Islet of Langerhans (tissue), 1 donor: Measurements from ENCODE around the gene TACC2.

Experiments
- FAIRE-seq: peaks from one replicate; lab custom pipeline; 2011; peaks lifted over from hg19 to GRCh38; lab: Jason Lieb, UNC

Gene TACC2

GRCh38 chr10:122148876-122149560, 160.1 kb downstream of the TACC2 start:
- FAIRE-seq: no peak

GRCh38 chr10:122149561-122150505, 160.9 kb downstream of the TACC2 start:
- no peak for FAIRE-seq

- FAIRE-seq: no peak
Observed at GRCh38 chr10:122151121-122151694, 162.2 kb downstream of the TACC2 start.

GRCh38 chr10:122152544-122152943, 163.6 kb downstream of the TACC2 start:
- no peak for FAIRE-seq

DNA sequence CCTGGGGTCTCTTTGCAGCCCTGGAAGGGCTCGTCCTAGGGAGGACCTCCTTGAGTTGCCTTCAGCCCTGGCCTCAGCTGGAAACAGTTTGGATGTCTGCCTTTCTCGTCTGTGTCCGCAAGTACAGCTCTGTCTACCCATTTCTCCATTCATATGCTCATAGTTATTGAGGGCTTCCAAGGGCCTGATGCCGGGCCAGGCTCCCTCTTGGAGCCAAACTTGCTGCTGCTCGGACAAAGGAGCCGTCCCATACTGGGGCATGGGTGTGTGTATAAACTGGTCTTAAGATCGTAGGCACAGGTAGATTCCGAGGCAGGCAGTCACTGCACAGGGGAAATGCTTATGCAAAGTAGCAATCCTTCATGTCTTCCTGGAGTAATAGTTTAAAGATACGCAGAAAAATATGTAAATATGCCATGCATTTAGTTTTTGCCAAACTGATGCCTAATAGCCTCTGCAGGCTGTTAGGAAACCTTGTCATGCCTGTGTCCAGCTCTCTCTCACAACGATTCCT, 165.1 kb downstream of the TACC2 start:
- FAIRE-seq: no peak

DNA sequence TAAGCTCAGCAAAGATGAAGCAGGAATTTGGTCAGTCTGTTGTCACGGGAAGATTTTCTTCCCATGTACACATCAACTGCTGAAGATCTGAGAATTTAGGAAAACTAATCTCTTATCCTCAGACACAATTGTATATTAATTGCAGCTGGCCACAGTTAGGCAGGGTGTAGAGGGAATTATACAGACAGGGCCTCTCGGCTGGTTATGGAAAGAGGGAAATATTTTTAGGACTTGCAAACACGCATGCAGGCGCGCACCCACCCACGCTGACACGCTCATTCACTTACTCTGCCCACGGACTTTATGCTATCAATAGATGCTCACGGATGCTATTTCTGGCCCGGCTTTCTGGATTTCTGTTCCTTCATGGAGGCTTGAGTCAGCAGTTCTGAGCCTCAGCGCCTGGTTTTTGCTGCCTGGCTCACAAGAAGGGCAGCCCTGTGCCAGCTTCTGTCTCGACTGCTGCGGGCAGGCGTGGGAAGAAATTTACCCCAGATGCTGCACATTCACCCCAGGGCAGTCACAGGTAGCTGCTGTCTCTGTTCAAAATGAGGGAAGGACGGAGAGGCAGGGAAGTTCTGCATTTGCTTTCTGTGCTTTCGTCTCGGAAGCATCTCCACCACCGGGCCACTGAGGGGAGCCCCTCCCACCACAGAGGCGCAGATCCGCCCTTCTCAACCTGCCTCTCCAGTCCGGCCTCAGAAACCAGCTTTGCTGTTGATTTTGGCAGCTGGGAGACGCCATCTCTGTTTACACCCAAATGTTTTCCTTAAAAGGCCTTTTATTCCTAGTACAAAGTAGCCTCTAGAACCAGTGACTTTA, 165.8 kb downstream of the TACC2 start:
- peak; percentile 43 for FAIRE-seq

DNA sequence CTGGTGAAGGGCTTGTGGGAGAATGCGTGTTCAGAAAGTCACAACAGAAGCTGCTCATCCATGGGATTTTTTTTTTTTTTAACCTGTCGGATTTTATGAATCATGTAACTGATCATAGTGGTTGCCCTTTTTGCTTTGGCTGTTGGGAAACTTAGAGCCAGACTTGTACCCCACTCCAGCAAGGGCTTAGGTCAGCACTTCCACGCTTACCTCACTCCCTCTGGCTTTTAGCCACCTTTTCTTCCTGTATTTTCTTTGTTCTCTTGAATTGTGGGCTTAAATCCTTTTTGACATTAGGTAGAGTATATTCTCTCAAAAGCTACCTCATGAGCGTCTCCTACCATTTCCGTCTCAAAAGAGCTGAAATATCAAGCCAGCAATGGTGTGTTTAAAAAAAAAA, 168.5 kb downstream of the TACC2 start:
- FAIRE-seq: no peak

DNA sequence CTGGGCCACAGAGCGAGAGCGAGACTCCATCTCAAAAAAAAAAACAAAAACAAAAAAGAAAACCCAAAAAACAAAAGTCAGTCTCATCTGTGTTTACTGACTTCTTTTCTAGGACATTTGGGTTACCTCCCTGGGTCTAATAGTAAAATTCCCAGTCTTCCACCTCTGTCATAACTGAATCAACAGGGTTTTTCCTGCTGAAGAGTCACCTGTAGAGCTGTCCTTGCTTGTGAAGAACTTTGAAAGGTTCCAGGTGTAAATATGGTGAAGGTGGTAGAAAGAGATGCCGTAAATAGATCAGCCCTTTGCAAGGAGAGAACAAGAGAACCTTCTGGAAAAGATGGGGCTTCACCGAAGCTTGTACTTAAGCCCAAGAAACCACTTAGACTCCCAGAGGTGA, 169.4 kb downstream of the TACC2 start:
- no peak for FAIRE-seq

DNA sequence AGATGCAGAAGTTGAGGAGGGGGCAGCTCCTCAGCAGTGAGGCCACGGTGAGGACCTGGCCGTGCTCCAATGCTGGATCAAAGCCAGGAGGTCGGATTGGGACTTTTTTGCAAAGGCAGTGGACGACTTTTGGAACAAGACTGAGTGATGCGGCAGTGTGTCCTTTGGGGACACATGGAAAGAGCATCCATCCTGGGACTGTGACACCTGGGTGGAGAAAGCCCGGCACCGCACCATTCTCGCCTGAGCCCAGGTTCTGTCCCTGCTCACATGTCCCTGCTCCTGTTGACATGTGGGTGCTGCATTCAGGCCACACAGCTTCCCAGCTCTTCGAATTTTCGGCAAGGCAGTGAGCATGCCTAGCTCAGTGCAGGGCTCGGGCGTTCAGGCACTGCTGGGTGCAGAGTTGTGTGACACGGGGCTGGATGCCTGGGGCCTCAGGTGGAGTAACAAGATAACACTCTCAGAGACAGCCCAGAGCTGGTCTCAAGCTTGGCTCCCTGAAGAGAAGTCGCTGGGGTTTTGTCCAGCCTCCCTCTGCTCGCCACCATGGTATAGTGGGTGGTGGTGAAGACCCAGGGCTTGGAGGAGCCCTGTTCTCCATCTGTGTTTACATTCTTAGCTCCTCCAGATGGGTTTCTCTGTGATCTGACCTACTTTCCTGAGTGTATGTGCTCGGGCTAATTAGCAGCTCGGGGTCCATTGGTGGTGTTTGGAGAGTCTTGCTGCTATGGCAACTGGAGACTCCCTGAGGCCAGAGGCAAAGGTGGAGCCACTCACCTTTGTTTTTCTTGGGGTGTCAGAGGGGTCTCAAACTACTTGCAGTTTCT, 170.4 kb downstream of the TACC2 start:
- FAIRE-seq: peak; percentile 9

GRCh38 chr10:122161795-122162194, 172.8 kb downstream of the TACC2 start:
- no peak for FAIRE-seq

GRCh38 chr10:122162671-122163173, 173.8 kb downstream of the TACC2 start:
- no peak for FAIRE-seq

GRCh38 chr10:122163174-122164022, 174.4 kb downstream of the TACC2 start:
- no peak for FAIRE-seq

DNA sequence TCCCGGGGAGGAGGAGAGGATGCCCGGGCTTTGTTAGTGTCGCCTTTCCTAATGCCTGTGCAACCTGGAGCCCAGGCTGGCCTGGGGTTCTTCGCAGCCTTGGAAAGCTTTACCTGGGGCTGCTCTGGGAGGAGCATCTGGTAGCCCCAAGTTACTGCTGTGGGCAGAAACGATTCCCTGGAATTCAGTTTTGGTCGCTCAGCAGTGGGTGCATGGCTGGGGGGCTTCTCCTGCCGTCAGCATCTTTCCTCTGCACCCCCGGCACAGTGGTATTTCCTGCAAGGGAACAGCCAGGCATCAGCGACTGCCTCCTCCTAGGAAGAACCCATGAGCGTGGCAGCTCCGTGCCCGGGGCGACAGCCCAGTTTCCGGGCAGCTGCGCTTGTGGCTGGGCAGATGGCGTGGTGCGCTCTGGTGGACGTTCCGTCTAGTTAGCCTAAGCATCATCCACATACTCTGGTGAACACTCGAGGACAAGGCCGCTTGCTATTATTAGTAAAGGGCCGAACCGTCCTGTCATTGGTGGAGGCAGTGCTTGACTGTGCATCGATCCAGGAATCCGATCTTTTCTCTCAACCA, 175.1 kb downstream of the TACC2 start:
- FAIRE-seq: peak; percentile 84

DNA sequence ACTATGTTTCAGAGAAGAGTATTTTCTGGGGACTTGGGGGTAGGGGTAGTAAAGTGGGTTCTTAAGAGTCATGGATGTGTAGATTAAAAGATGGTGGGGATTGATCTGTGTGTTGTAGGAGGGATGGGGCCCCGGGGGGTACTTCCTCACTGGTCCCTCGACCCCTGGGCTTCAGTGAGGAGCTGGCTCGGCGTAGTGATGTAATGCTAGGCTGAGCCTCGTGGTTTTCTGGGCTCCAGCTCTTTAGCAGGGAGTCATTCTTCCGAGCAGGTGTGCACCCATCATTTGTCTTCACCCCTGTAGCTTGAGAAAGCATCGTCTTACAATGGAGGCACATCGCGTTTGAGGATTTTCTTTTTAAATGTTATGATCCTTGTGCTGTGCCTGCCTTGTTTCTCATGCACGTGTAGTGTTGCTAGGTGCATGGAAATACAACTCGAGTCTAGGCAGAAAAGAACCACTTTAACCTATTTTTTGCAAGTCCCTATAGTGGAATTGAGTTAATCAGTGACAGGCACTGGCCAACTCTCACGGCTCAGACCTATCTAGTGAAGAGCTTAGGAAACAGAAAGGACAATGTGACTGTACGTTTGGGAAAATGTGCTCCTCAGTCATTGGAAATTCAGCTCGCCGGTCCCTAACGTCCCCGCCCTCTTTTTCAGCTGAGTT, 176.0 kb downstream of the TACC2 start:
- peak; percentile 93 for FAIRE-seq

GRCh38 chr10:122165484-122166276, 176.7 kb downstream of the TACC2 start:
- no peak for FAIRE-seq

GRCh38 chr10:122168101-122168500, 179.1 kb downstream of the TACC2 start:
- peak; percentile 70 for FAIRE-seq

GRCh38 chr10:122168598-122169394, 179.8 kb downstream of the TACC2 start:
- no peak for FAIRE-seq
